ENCODE data around the gene TOP2A. TPM values are rescaled to one million over a fixed set of nuclear protein-coding genes. Genes with fewer than 3 reads are reported as not detected.

Gene TOP2A
- total RNA-seq, 8 experiments from 2014 or later: 0.36 to 222 (median 9.0) TPM

GRCh38 chr17:40349895-40350688 lies 67.6 kb downstream of the TOP2A start:
- in situ Hi-C loops (cut with MboI; ENCODE audit: low pct_unique_long_range_greater_than_20kb in 2 of 9, low sequenced_read_pairs in 9 of 9, unreplicated experiment in 9 of 9): loop anchor here in 6 of 9 experiments (5.0 to 25.0 kb wide), 5 partner anchors 45 to 212 kb away; partner anchors contain the start of genes RARA (in 4 of the 6) and CCR7 (in 1 of the 6)
- peak in 7 of 8 experiments; percentile 3 to 55 (median 50) for ATAC-seq (replicated peaks in 6 of 8)
- Histone ChIP-seq H3K27ac (peak overlapping the region; percentile 93 to 99), H3K4me3 (peak overlapping the region; percentile 11 to 25 (median 15)), H3K4me1 (replicated peaks in 1 of 2) (peaks cover 77 to 80% of the 10 kb centered on the region in 2 donors)
- WGBS, 10 experiments: 0 to 100% (median 31%) methylated on average over 1 to 7 of the region's 19 CpGs; no CpG with 5 or more reads in 4 of the 10 experiments

- peak in 4 of 8 experiments; percentile 1 to 35 (median 8) for ATAC-seq (replicated peaks in 6 of 8)
- whole genome bisulfite sequencing, 10 experiments: 20 to 59% (median 40%) methylated on average over 1 to 5 of the region's 10 CpGs; no CpG with 5 or more reads in 7 of the 10 experiments
- in situ Hi-C loops (cut with MboI; ENCODE audit: low pct_unique_long_range_greater_than_20kb in 2 of 9, low sequenced_read_pairs in 9 of 9, unreplicated experiment in 9 of 9): no loop called here
These were observed 68.2 kb downstream of the TOP2A start for GRCh38 chr17:40349477-40349894.

GRCh38 chr17:40348562-40349476 lies 68.9 kb downstream of the TOP2A start:
- Histone ChIP-seq H3K4me1 (replicated peaks in 1 of 2) (peaks cover 65 to 67% of the 10 kb centered on the region in 2 donors), H3K27ac (peak overlapping the region; percentile 93 to 99), H3K4me3 (peak overlapping the region in 1 of 5 donors; percentile 25)
- in situ Hi-C loops (cut with MboI; ENCODE audit: low pct_unique_long_range_greater_than_20kb in 2 of 9, low sequenced_read_pairs in 9 of 9, unreplicated experiment in 9 of 9): no loop called here
- WGBS, 10 experiments: 19 to 100% (median 74%) methylated on average over 1 to 9 of the region's 17 CpGs; no CpG with 5 or more reads in 2 of the 10 experiments
- peak in 1 of 8 experiments; percentile 4 for ATAC-seq (replicated peaks in 6 of 8)

More at GRCh38 chr17:40349477-40349894, 68.2 kb downstream of the TOP2A start:
- Histone ChIP-seq H3K27ac (peak overlapping the region; percentile 93 to 99), H3K4me1 (replicated peaks in 1 of 2) (peaks cover 71 to 74% of the 10 kb centered on the region in 2 donors), H3K4me3 (peak overlapping the region in 4 of 5 donors; percentile 12 to 25 (median 19))

- 24 to 80% (median 44%) methylated on average over 1 to 3 of the region's 5 CpGs; no CpG with 5 or more reads in 6 of the 10 experiments for WGBS, 10 experiments
- Histone ChIP-seq H3K4me1 (replicated peaks in 1 of 2) (peaks cover 58 to 60% of the 10 kb centered on the region in 2 donors), H3K27ac (peak overlapping the region; percentile 93 to 99), H3K4me3 (peak overlapping the region in 3 of 5 donors; percentile 60 to 77 (median 62))
- in situ Hi-C loops (cut with MboI; ENCODE audit: low pct_unique_long_range_greater_than_20kb in 2 of 9, low sequenced_read_pairs in 9 of 9, unreplicated experiment in 9 of 9): no loop called here
- no peak for ATAC-seq (replicated peaks in 6 of 8)
These were observed 69.6 kb downstream of the TOP2A start for GRCh38 chr17:40348136-40348504.

- Histone ChIP-seq H3K27ac (peak overlapping the region; percentile 93 to 99), H3K4me3 (peak overlapping the region in 4 of 5 donors; percentile 60 to 77 (median 64)), H3K4me1 (replicated peaks in 1 of 2) (peaks cover 52 to 54% of the 10 kb centered on the region in 2 donors)
- ATAC-seq (replicated peaks in 6 of 8): no peak
- 27% methylated on average over 3 of the region's 9 CpGs; no CpG with 5 or more reads in 9 of the 10 experiments for WGBS, 10 experiments
- in situ Hi-C loops (cut with MboI; ENCODE audit: low pct_unique_long_range_greater_than_20kb in 2 of 9, low sequenced_read_pairs in 9 of 9, unreplicated experiment in 9 of 9): no loop called here
These were observed 70.2 kb downstream of the TOP2A start for GRCh38 chr17:40347319-40348135.

GRCh38 chr17:40346765-40347158 lies 70.9 kb downstream of the TOP2A start:
- H3K27ac ChIP-seq: peak overlapping the region; percentile 93 to 99

GRCh38 chr17:40345994-40346764 lies 71.5 kb downstream of the TOP2A start:
- H3K4me3 ChIP-seq: peak overlapping the region; percentile 60 to 77 (median 65)
- WGBS, 10 experiments: 40% methylated on average over 1 of the region's 11 CpGs; no CpG with 5 or more reads in 9 of the 10 experiments
- peaks cover 38 to 40% of the 10 kb centered on the region in 2 donors for H3K4me1 ChIP-seq (replicated peaks in 1 of 2)
- peak overlapping the region; percentile 93 to 99 for H3K27ac ChIP-seq
- no peak for ATAC-seq (replicated peaks in 6 of 8)
- in situ Hi-C loops (cut with MboI; ENCODE audit: low pct_unique_long_range_greater_than_20kb in 2 of 9, low sequenced_read_pairs in 9 of 9, unreplicated experiment in 9 of 9): no loop called here

More at GRCh38 chr17:40346765-40347158, 70.9 kb downstream of the TOP2A start:
- H3K4me3 ChIP-seq: peak overlapping the region in 4 of 5 donors; percentile 60 to 77 (median 64)
- in situ Hi-C loops (cut with MboI; ENCODE audit: low pct_unique_long_range_greater_than_20kb in 2 of 9, low sequenced_read_pairs in 9 of 9, unreplicated experiment in 9 of 9): no loop called here
- peaks cover 44 to 46% of the 10 kb centered on the region in 2 donors for H3K4me1 ChIP-seq (replicated peaks in 1 of 2)
- ATAC-seq (replicated peaks in 6 of 8): no peak
- no CpG with 5 or more reads among the region's 1 CpG for WGBS, 10 experiments

GRCh38 chr17:40345161-40345993 lies 72.3 kb downstream of the TOP2A start:
- ATAC-seq (replicated peaks in 6 of 8): peak in 5 of 8 experiments; percentile 1 to 5 (median 1)
- peaks cover 40 to 42% of the 10 kb centered on the region in 2 donors for H3K4me1 ChIP-seq (replicated peaks in 1 of 2)
- in situ Hi-C loops (cut with MboI; ENCODE audit: low pct_unique_long_range_greater_than_20kb in 2 of 9, low sequenced_read_pairs in 9 of 9, unreplicated experiment in 9 of 9): no loop called here
- H3K4me3 ChIP-seq: peak overlapping the region; percentile 60 to 77 (median 65)
- H3K27ac ChIP-seq: peak overlapping the region; percentile 93 to 99
- WGBS, 10 experiments: 0% methylated on average over 1 to 2 of the region's 45 CpGs; no CpG with 5 or more reads in 8 of the 10 experiments

GRCh38 chr17:40344421-40345160 lies 73.1 kb downstream of the TOP2A start:
- in situ Hi-C loops (cut with MboI; ENCODE audit: low pct_unique_long_range_greater_than_20kb in 2 of 9, low sequenced_read_pairs in 9 of 9, unreplicated experiment in 9 of 9): no loop called here
- WGBS, 10 experiments: 0 to 38% (median 7%) methylated on average over 1 to 3 of the region's 7 CpGs; no CpG with 5 or more reads in 5 of the 10 experiments

More at GRCh38 chr17:40344421-40345160, 73.1 kb downstream of the TOP2A start:
- no peak for ATAC-seq (replicated peaks in 6 of 8)
- Histone ChIP-seq H3K4me1 (replicated peaks in 1 of 2) (peaks cover 34 to 38% of the 10 kb centered on the region in 2 donors), H3K27ac (peak overlapping the region; percentile 93 to 99), H3K4me3 (peak overlapping the region; percentile 60 to 77 (median 65))

All from motor neuron (in vitro differentiated cells).